Prostate gland (tissue), 2 donors: Measurements from ENCODE around the gene QRICH1.

Experiments
- POLR2A ChIP-seq: fragments of 450-650 bp; IDR thresholded peaks from one replicate; pipeline ENCODE4 v1.6.1; 2016; ENCODE audit warnings: antibody characterized with exemption, mild to moderate bottlenecking
- POLR2AphosphoS5 ChIP-seq: sonication (generic); formaldehyde crosslinking; IDR thresholded peaks from one replicate; pipeline ENCODE4 v1.6.1; 2017; ENCODE audit warnings: antibody characterized with exemption
- TF ChIP-seq, protein P1 (sequence below), 4 experiments: fragments of 200-600 bp in 2 of 4; fragments of 450-650 bp in 2 of 4; sonication (generic) in 2 of 4; IDR thresholded peaks; 1 replicate in 3 of 4; 2 replicates in 1 of 4; pipeline ENCODE4 v1.5.1; 2016 to 2019; ENCODE audit warnings: antibody characterized with exemption in 4 of 4, mild to moderate bottlenecking in 2 of 4, moderate library complexity in 2 of 4

DNA sequence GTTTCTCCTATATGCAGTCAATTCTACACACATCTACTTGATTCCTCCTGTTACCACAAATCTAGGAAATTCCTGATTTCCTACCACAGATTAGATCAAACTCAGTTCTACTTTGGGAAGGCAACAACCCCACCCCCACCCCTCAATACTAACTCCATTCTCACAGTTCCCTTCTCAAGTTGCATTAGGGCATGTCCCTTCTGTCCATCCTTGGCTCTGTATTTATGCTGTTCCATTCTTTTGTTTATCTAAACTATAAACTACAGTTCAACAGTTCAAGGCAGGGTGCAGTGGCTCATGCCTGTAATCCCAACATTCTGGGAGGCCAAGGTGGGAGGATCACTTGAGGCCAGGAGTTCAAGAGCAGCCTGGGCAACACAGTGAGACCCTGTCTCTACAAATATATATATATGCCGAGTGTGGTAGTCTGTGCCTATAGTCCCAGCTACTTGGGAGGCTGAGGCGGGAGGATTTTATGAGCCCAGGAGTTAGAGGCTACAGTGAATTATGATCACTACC lies 39.5 kb downstream of the QRICH1 start:
- TF ChIP-seq POLR2A, result no peak
- TF ChIP-seq, protein P1, sequence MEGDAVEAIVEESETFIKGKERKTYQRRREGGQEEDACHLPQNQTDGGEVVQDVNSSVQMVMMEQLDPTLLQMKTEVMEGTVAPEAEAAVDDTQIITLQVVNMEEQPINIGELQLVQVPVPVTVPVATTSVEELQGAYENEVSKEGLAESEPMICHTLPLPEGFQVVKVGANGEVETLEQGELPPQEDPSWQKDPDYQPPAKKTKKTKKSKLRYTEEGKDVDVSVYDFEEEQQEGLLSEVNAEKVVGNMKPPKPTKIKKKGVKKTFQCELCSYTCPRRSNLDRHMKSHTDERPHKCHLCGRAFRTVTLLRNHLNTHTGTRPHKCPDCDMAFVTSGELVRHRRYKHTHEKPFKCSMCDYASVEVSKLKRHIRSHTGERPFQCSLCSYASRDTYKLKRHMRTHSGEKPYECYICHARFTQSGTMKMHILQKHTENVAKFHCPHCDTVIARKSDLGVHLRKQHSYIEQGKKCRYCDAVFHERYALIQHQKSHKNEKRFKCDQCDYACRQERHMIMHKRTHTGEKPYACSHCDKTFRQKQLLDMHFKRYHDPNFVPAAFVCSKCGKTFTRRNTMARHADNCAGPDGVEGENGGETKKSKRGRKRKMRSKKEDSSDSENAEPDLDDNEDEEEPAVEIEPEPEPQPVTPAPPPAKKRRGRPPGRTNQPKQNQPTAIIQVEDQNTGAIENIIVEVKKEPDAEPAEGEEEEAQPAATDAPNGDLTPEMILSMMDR (IDR thresholded peaks at IDR 0.05), result no peak
- TF ChIP-seq POLR2AphosphoS5, result no peak
